ENCODE measurements around the gene SC5D.

Gene SC5D

GRCh38 chr11:121356357-121356756 is 63.8 kb downstream of the SC5D start:
- DNase-seq (ENCODE audit: low read depth), result peak; percentile 3

Measured in CMK (cell line).